Measurements from ENCODE around the gene EIPR1. TPM values are rescaled to one million over a fixed set of nuclear protein-coding genes. Genes with fewer than 3 reads are reported as not detected.

The EIPR1 gene
- total and polyA plus RNA-seq, 2 of the 4 experiments (the other 2 are of a cell fraction) = 46.5 to 67.4 TPM

DNA sequence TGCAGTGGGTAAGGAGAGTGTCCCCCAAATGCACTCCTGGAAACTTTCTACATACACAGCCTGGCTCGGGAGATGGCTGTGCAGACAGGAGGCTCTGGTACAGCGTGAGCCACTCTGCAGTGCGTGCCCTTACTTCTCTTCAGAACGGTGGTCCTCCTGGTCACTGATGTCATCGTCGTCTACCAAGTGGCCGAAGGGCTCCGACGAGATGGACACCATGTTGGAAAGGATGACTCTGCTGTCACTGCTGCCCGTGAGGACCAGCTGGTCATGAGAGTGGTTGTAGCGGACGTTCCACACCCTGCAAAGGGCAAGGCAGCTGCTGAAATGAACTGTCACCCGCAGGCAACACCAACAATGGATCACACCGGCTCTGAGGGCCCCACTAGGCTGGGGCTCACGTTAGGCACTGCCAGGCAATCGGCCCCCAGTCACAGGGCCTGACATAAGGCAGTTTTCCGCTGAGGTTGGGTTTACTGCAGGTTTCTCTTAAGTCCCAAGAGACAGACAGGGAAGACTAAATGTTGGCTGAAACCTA is 185.3 kb downstream of the EIPR1 start:
- no peak overlapping the region for H2BK5ac ChIP-seq (ENCODE audit: low read depth, low read length, poor library complexity, severe bottlenecking)
- H3K23ac ChIP-seq (ENCODE audit: low read depth, low read length) = no peak overlapping the region
- WGBS, 2 experiments (ENCODE audit: extremely low coverage in 2 of 2, insufficient read length in 1 of 2) = 96% methylated on average over 11 of the region's 17 CpGs; no CpG with 5 or more reads in 1 of the 2 experiments
- H3K79me1 ChIP-seq (ENCODE audit: low read depth in 1 of 2, low read length in 2 of 2) = no peaks in the 10 kb centered on the region
- H3K36me3 ChIP-seq (ENCODE audit: control insufficient read depth, insufficient read depth, low read length) = peaks cover 8% of the 10 kb centered on the region; the same call in 1 of the 2 replicates
- DNase-seq (no peak), ATAC-seq (ENCODE audit: low read depth) (no peak)
- in situ Hi-C loops (cut with MboI; ENCODE audit: low sequenced_read_pairs) (no loop called here), intact Hi-C loops (cut with micrococcal nuclease) (no loop called here), dilution Hi-C loops (cut with HindIII; ENCODE audit: low sequenced_read_pairs, unreplicated experiment) (no loop called here)
- H4K91ac ChIP-seq (ENCODE audit: insufficient read depth, low read depth, low read length) = no peak overlapping the region
- H3K4me1 ChIP-seq (ENCODE audit: control insufficient read depth, insufficient read depth, low read length) = peaks cover 6% of the 10 kb centered on the region; the same call in 1 of the 2 replicates
- BruUV-seq (replicated peaks) = no TSS peak
- no peak overlapping the region for H2AK9ac ChIP-seq (replicated peaks; ENCODE audit: low read depth, low read length, poor library complexity)
- no peak overlapping the region for H3K18ac ChIP-seq (ENCODE audit: low read depth, low read length)
- H3K9me3 ChIP-seq (ENCODE audit: control insufficient read depth, insufficient read depth, low read length) = no peaks in the 10 kb centered on the region
- no peak overlapping the region for H3K4me3 ChIP-seq (ENCODE audit: insufficient read depth, low read depth, low read length)
- TF ChIP-seq, protein P1, sequence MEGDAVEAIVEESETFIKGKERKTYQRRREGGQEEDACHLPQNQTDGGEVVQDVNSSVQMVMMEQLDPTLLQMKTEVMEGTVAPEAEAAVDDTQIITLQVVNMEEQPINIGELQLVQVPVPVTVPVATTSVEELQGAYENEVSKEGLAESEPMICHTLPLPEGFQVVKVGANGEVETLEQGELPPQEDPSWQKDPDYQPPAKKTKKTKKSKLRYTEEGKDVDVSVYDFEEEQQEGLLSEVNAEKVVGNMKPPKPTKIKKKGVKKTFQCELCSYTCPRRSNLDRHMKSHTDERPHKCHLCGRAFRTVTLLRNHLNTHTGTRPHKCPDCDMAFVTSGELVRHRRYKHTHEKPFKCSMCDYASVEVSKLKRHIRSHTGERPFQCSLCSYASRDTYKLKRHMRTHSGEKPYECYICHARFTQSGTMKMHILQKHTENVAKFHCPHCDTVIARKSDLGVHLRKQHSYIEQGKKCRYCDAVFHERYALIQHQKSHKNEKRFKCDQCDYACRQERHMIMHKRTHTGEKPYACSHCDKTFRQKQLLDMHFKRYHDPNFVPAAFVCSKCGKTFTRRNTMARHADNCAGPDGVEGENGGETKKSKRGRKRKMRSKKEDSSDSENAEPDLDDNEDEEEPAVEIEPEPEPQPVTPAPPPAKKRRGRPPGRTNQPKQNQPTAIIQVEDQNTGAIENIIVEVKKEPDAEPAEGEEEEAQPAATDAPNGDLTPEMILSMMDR (conservative IDR thresholded peaks at IDR 0.05; ENCODE audit: low read depth, low read length) = no peak
- TF ChIP-seq RAD21 (IDR thresholded peaks at IDR 0.05; ENCODE audit: low read length) (no peak), RFX5 (IDR thresholded peaks at IDR 0.05; ENCODE audit: low read depth, low read length) (no peak), POLR2A (IDR thresholded peaks at IDR 0.05; ENCODE audit: low read depth, low read length) (no peak), CEBPB (IDR thresholded peaks at IDR 0.05; ENCODE audit: low read depth, low read length) (no peak)
- TF ChIP-seq, protein P2, sequence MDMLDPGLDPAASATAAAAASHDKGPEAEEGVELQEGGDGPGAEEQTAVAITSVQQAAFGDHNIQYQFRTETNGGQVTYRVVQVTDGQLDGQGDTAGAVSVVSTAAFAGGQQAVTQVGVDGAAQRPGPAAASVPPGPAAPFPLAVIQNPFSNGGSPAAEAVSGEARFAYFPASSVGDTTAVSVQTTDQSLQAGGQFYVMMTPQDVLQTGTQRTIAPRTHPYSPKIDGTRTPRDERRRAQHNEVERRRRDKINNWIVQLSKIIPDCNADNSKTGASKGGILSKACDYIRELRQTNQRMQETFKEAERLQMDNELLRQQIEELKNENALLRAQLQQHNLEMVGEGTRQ (IDR thresholded peaks at IDR 0.05; ENCODE audit: low read depth, low read length) = no peak
- H4K5ac ChIP-seq (ENCODE audit: low read depth, low read length) = no peak overlapping the region
- no peak overlapping the region for H4K8ac ChIP-seq (ENCODE audit: low read depth in 2 of 2, low read length in 2 of 2)
- H3K27me3 ChIP-seq (ENCODE audit: control insufficient read depth, insufficient read depth, low read length) = no peaks in the 10 kb centered on the region
- ChIA-PET POLR2A (ENCODE audit: unreplicated experiment) (no interaction called here), CTCF (no interaction called here)
- H2BK120ac ChIP-seq (ENCODE audit: low read depth, low read length) = no peak overlapping the region
- no peaks in the 10 kb centered on the region for H4K20me1 ChIP-seq (ENCODE audit: insufficient read depth, low read length)
- H3K9me1 ChIP-seq (ENCODE audit: insufficient read depth, low read length) = peaks cover 4% of the 10 kb centered on the region
- H3K14ac ChIP-seq (replicated peaks; ENCODE audit: low read depth, low read length) = no peak overlapping the region
- H3K4ac ChIP-seq (ENCODE audit: low read depth, low read length) = no peak overlapping the region
- no peak overlapping the region for H3K27ac ChIP-seq (ENCODE audit: insufficient read depth, low read length)
- H2AFZ ChIP-seq (replicated peaks; ENCODE audit: low read length, poor library complexity) = no peak overlapping the region
- no peak overlapping the region for H3K4me2 ChIP-seq (ENCODE audit: low read depth, low read length)
- no peak overlapping the region for H3K56ac ChIP-seq (ENCODE audit: extremely low read depth, insufficient read depth, low read length)
- no peak overlapping the region for H2BK15ac ChIP-seq (ENCODE audit: low read depth, low read length)
- H3K9ac ChIP-seq (ENCODE audit: low read depth, low read length) = no peak overlapping the region
- H2AK5ac ChIP-seq (ENCODE audit: low read depth, low read length) = no peak overlapping the region
- no peak overlapping the region for H2BK20ac ChIP-seq (ENCODE audit: low read depth, low read length)

Data from IMR-90 (cell line).